Right cardiac atrium (tissue), 5 donors: Measurements from ENCODE around the gene LY6G5B. TPM values are rescaled to one million over a fixed set of nuclear protein-coding genes. Genes with fewer than 3 reads are reported as not detected.

Source experiments
- ATAC-seq, 2 donors: fragments of 200-7000 bp; cut with Tn5 transposase; one replicate each; pipeline versions ENCODE4 v1.8.0 to v1.9.1; 2020; ENCODE audit warnings: moderate library complexity in 2 of 2, mild to moderate bottlenecking in 1 of 2
- DNase-seq, 3 donors: peaks; one replicate each; pipeline ENCODE4 v3.0.0-alpha.2; 2020
- H3K27ac ChIP-seq: one replicate; pipeline ENCODE4 v1.5.1; 2013; ENCODE audit warnings: mild to moderate bottlenecking, low read length, control low read depth, moderate library complexity
- H3K27me3 ChIP-seq: one replicate; pipeline ENCODE4 v1.6.1; 2013; ENCODE audit not compliant: control insufficient read depth, insufficient read depth
- H3K4me1 ChIP-seq: one replicate; pipeline ENCODE4 v1.6.1; 2013; ENCODE audit warnings: low read length; ENCODE audit not compliant: control insufficient read depth, insufficient read depth
- H3K4me3 ChIP-seq: one replicate; pipeline ENCODE4 v1.5.1; 2013; ENCODE audit warnings: low read length, control low read depth
- H3K9me3 ChIP-seq: one replicate; pipeline ENCODE4 v1.6.1; 2013; ENCODE audit warnings: low read length; ENCODE audit not compliant: control insufficient read depth
- WGBS: extraction: QIAGEN DNeasy Blood & Tissue Kit; methylation state at CpG from one replicate; pipeline ENCODE4 v1.1.7; 2013; 5-methylcytosine and 5-hydroxymethylcytosine counted together
- intact Hi-C, 4 donors: fragments of 100-400 bp; cut with DNase I; formaldehyde crosslinking; loops; one replicate each; pipeline versions ENCODE4 v1.11.0 to v1.14.0; 2022 to 2023
- long read RNA-seq, 4 donors: library from polyadenylated mRNA; unstranded; transcript quantifications; one replicate each; pipeline ENCODE4 v2.0.0, GENCODE V29; 2020 to 2021
- polyA plus RNA-seq: library from polyadenylated mRNA; stranded (reverse); fragments of 200-250 nt; gene quantifications from one replicate; pipeline ENCODE4 v1.2.3, GENCODE V29; 2013
- total RNA-seq, 4 donors: library from RNA; stranded (reverse); fragmentation: NEBNext Ultra II Directional; extraction: Animal tissue kit (Norgen Biotek cat#: 25700); gene quantifications; one replicate each; pipeline ENCODE4 v1.2.1, GENCODE V29; 2021
- donor health status: healthy with polysubstance abuse.
- donor health status: DM: no; HTN: yes; CAD: no.
- donor health status: DM: no; HTN: no; CAD: no.
- donor health status: DM: no; HTN: yes; CAD: no; lungs with severe emphysema.
- donor health status: DM: yes; HTN: yes; CAD: no.

The LY6G5B gene
- total RNA-seq (1 to 10 TPM; 4.0 to 8.7 (median 5.9) TPM), polyA plus RNA-seq (4.6 TPM)
- long read RNA-seq, donor 1 = 0 reads
- long read RNA-seq, donor 2, partial matches to known transcripts = 0 of 1 reads
- long read RNA-seq, donor 2, other reads (novel, unspliced or antisense) = 1 of 1 reads
- long read RNA-seq, donor 3 = 0 reads
- long read RNA-seq, donor 4 = 0 reads

GRCh38 chr6:31669676-31670075 lies at the start of gene LY6G5B:
LY6G5B (plus strand) TSS chr6:31669976; CDS start chr6:31670951, 975 bp downstream.
- no peaks in the 10 kb centered on the region for H3K9me3 ChIP-seq
- ATAC-seq (no peak), DNase-seq (peak in 1 of 3 donors; percentile 45)
- no peak within 1 kb of the TSS for H3K4me3 ChIP-seq
- H3K27ac ChIP-seq = no peak within 1 kb of the TSS
- WGBS = 80% methylated on average over 8 of the region's 8 CpGs
- H3K27me3 ChIP-seq = no peaks in the 10 kb centered on the region
- H3K4me1 ChIP-seq = no peaks in the 10 kb centered on the region
- intact Hi-C loops = loop anchor here in 1 of 4 donors (5.0 to 10.0 kb wide), 2 partner anchors 58 to 1305 kb away; partner anchors contain the start of gene DDAH2

- ATAC-seq (peak; percentile 59 to 69), DNase-seq (peak in 2 of 3 donors; percentile 90 to 95)
- Histone ChIP-seq H3K4me3 (peak within 1 kb of the TSS; percentile 83), H3K27me3 (no peaks in the 10 kb centered on the region), H3K4me1 (no peaks in the 10 kb centered on the region), H3K9me3 (no peaks in the 10 kb centered on the region), H3K27ac (peak within 1 kb of the TSS; percentile 100)
- WGBS = under 1% methylated on average over 65 of the region's 67 CpGs
- intact Hi-C loops = no loop called here
Observed at GRCh38 chr6:31620586-31621319, 49.0 kb upstream of the LY6G5B start, which contains the start of gene PRRC2A. PRRC2A (plus strand) TSS chr6:31620715; CDS start chr6:31622790, 2,075 bp downstream.

- Histone ChIP-seq H3K27me3 (no peaks in the 10 kb centered on the region), H3K4me1 (no peaks in the 10 kb centered on the region), H3K9me3 (no peaks in the 10 kb centered on the region), H3K4me3 (peak overlapping the region; percentile 83), H3K27ac (peak overlapping the region; percentile 96)
- WGBS = 8% methylated on average over 15 of the region's 15 CpGs
- DNase-seq (no peak), ATAC-seq (no peak)
- intact Hi-C loops = no loop called here
Observed at GRCh38 chr6:31621320-31621939, 48.3 kb upstream of the LY6G5B start.

- intact Hi-C loops = no loop called here
- WGBS = 22% methylated on average over 4 of the region's 4 CpGs
- no peak overlapping the region for H3K27ac ChIP-seq
Observed at GRCh38 chr6:31621991-31622390, 47.8 kb upstream of the LY6G5B start.

GRCh38 chr6:31622684-31623091 lies 47.1 kb upstream of the LY6G5B start:
- Histone ChIP-seq H3K4me3 (no peak overlapping the region), H3K4me1 (no peaks in the 10 kb centered on the region), H3K27me3 (no peaks in the 10 kb centered on the region), H3K27ac (no peak overlapping the region), H3K9me3 (no peaks in the 10 kb centered on the region)
- 47% methylated on average over 10 of the region's 10 CpGs for WGBS
- intact Hi-C loops = no loop called here
- peak in 1 of 3 donors; percentile 60 for DNase-seq
- ATAC-seq = no peak

More at GRCh38 chr6:31621991-31622390, 47.8 kb upstream of the LY6G5B start:
- Histone ChIP-seq H3K27me3 (no peaks in the 10 kb centered on the region), H3K4me1 (no peaks in the 10 kb centered on the region), H3K9me3 (no peaks in the 10 kb centered on the region), H3K4me3 (peak overlapping the region; percentile 83)
- ATAC-seq (no peak), DNase-seq (no peak)

GRCh38 chr6:31624070-31624469 lies 45.7 kb upstream of the LY6G5B start:
- no peak for DNase-seq
- ATAC-seq = no peak
- 91% methylated on average over 10 of the region's 10 CpGs for WGBS
- intact Hi-C loops = no loop called here
- H3K4me3 ChIP-seq = no peak overlapping the region
- no peaks in the 10 kb centered on the region for H3K27me3 ChIP-seq
- H3K27ac ChIP-seq = no peak overlapping the region
- H3K4me1 ChIP-seq = no peaks in the 10 kb centered on the region
- H3K9me3 ChIP-seq = no peaks in the 10 kb centered on the region

GRCh38 chr6:31626952-31627351 lies 42.8 kb upstream of the LY6G5B start:
- no peaks in the 10 kb centered on the region for H3K4me1 ChIP-seq
- no peak for ATAC-seq
- no peaks in the 10 kb centered on the region for H3K9me3 ChIP-seq
- H3K4me3 ChIP-seq = no peak overlapping the region
- DNase-seq = no peak
- 86% methylated on average over 10 of the region's 10 CpGs for WGBS
- no peaks in the 10 kb centered on the region for H3K27me3 ChIP-seq
- H3K27ac ChIP-seq = no peak overlapping the region
- intact Hi-C loops = no loop called here

GRCh38 chr6:31627690-31628287 lies 42.0 kb upstream of the LY6G5B start:
- intact Hi-C loops = no loop called here
- Histone ChIP-seq H3K4me1 (no peaks in the 10 kb centered on the region), H3K9me3 (no peaks in the 10 kb centered on the region), H3K27me3 (no peaks in the 10 kb centered on the region), H3K4me3 (no peak overlapping the region), H3K27ac (no peak overlapping the region)
- DNase-seq = no peak
- WGBS = 96% methylated on average over 19 of the region's 19 CpGs
- ATAC-seq = no peak

GRCh38 chr6:31629014-31629413 lies 40.8 kb upstream of the LY6G5B start:
- H3K4me1 ChIP-seq = no peaks in the 10 kb centered on the region
- no peaks in the 10 kb centered on the region for H3K9me3 ChIP-seq
- intact Hi-C loops = no loop called here
- ATAC-seq = no peak
- H3K27ac ChIP-seq = no peak overlapping the region
- H3K4me3 ChIP-seq = no peak overlapping the region
- WGBS = 86% methylated on average over 7 of the region's 7 CpGs
- no peaks in the 10 kb centered on the region for H3K27me3 ChIP-seq
- DNase-seq = no peak

- H3K4me3 ChIP-seq = no peak overlapping the region
- peak in 1 of 3 donors; percentile 18 for DNase-seq
- 91% methylated on average over 25 of the region's 25 CpGs for WGBS
- H3K27ac ChIP-seq = no peak overlapping the region
- no peaks in the 10 kb centered on the region for H3K9me3 ChIP-seq
- ATAC-seq = peak in 1 of 2 donors; percentile 1
- intact Hi-C loops = no loop called here
- H3K4me1 ChIP-seq = no peaks in the 10 kb centered on the region
- no peaks in the 10 kb centered on the region for H3K27me3 ChIP-seq
Observed at GRCh38 chr6:31630177-31630934, 39.4 kb upstream of the LY6G5B start.
